Measurements from ENCODE around the gene RANGRF. TPM values are rescaled to one million over a fixed set of nuclear protein-coding genes. Genes with fewer than 3 reads are reported as not detected.

Gene RANGRF
- total RNA-seq, 1 experiment from 2014 or later = 35.0 TPM

- intact Hi-C loops (cut with micrococcal nuclease; ENCODE audit: unreplicated experiment) = no loop called here
These were observed 4.3 kb upstream of the RANGRF start for GRCh38 chr17:8284126-8284525.

DNA sequence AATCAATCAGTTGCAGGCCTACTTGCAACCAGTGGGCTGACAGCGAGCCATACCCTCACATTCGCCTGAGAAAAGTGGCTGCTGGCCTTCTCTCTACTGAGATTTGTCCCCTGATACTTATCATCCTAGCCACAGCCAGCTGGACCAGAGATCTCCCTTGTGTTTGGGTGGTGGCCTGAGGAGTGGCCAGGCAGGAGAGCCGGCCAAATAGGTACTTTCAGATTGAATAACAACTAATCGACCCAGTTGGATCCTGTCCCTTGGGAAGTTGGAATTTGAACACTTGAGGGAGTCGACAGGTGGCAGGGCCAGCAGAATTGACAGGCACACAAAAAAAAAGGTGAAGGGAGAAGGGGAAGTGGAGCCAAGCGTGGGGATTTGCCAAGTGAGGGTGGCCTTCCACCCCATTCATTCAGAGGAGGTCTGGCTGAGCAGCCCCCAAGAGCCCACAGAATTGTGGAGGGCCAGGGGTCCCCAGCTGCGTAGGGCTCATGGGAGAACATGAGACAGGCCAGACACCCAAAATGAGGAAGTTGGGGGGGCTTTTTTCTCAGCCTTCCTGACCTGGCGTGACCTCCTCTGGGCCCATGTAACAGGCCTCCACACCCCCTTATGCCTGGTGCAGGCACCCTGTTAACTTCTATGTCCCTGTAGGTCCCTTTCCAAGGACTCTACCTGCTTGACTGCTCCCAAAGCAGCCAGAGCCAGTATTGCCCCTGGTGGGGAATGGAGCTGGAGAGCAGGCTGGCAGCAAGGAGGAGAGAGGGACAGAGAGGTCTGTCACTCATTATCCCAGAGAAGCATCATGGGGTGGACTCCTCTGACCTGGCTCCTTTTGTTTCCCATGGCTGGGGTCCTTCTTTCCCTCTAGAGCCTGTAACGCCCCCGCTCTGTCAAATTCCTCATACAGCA, 2.9 kb upstream of the RANGRF start:
- no peak overlapping the region for H2AFZ ChIP-seq
- no peaks in the 10 kb centered on the region for H3K79me2 ChIP-seq (ENCODE audit: low read depth)
- no peaks in the 10 kb centered on the region for H3F3A ChIP-seq (ENCODE audit: insufficient read depth, low read depth)
- H3K4me1 ChIP-seq (replicated peaks; ENCODE audit: insufficient read depth) = peaks cover 5% of the 10 kb centered on the region; the same call in 1 of the 2 replicates
- CTCF ChIA-PET = no interaction called here
- no peaks in the 10 kb centered on the region for H3K9me3 ChIP-seq (ENCODE audit: insufficient read depth, low read depth)
- H3K27me3 ChIP-seq (ENCODE audit: insufficient read depth, low read depth) = no peaks in the 10 kb centered on the region
- H3K27ac ChIP-seq = no peak overlapping the region
- no peak overlapping the region for H3K4me3 ChIP-seq
- intact Hi-C loops (cut with micrococcal nuclease; ENCODE audit: unreplicated experiment) = no loop called here
- H4K20me1 ChIP-seq (ENCODE audit: insufficient read depth) = no peaks in the 10 kb centered on the region
- no peak for DNase-seq
- BruUV-seq (replicated peaks) = no TSS peak
- TF ChIP-seq EZH2 (IDR thresholded peaks at IDR 0.05; ENCODE audit: low read depth) = no peak
- no peak for TF ChIP-seq CTCF (conservative IDR thresholded peaks at IDR 0.05)
- H3K9me2 ChIP-seq (ENCODE audit: insufficient read depth) = no peaks in the 10 kb centered on the region
- POLR2A ChIA-PET (ENCODE audit: unreplicated experiment) = no interaction called here
- H3K36me3 ChIP-seq (ENCODE audit: low read depth) = no peaks in the 10 kb centered on the region
- no peak overlapping the region for H3K4me2 ChIP-seq

More at GRCh38 chr17:8284126-8284525, 4.3 kb upstream of the RANGRF start:
- Histone ChIP-seq H3K4me2 (no peak overlapping the region), H3K9me3 (ENCODE audit: insufficient read depth, low read depth) (no peaks in the 10 kb centered on the region), H3K79me2 (ENCODE audit: low read depth) (no peaks in the 10 kb centered on the region), H3K4me1 (replicated peaks; ENCODE audit: insufficient read depth) (peaks cover 5% of the 10 kb centered on the region; the same call in 1 of the 2 replicates), H2AFZ (no peak overlapping the region), H3K27me3 (ENCODE audit: insufficient read depth, low read depth) (no peaks in the 10 kb centered on the region), H3K27ac (no peak overlapping the region), H3K4me3 (no peak overlapping the region), H3K36me3 (ENCODE audit: low read depth) (no peaks in the 10 kb centered on the region), H3K9me2 (ENCODE audit: insufficient read depth) (no peaks in the 10 kb centered on the region), H3F3A (ENCODE audit: insufficient read depth, low read depth) (no peaks in the 10 kb centered on the region), H4K20me1 (ENCODE audit: insufficient read depth) (no peaks in the 10 kb centered on the region)
- BruUV-seq (replicated peaks) = no TSS peak
- POLR2A ChIA-PET (ENCODE audit: unreplicated experiment) = interaction anchor here (0.8 kb wide), 1 partner anchor 11 kb away, joined by 25 read pairs; no protein-coding TSS in a partner anchor
- TF ChIP-seq EZH2 (IDR thresholded peaks at IDR 0.05; ENCODE audit: low read depth) = no peak
- no peak for TF ChIP-seq CTCF (conservative IDR thresholded peaks at IDR 0.05)
- CTCF ChIA-PET = no interaction called here
- no peak for DNase-seq

DNA sequence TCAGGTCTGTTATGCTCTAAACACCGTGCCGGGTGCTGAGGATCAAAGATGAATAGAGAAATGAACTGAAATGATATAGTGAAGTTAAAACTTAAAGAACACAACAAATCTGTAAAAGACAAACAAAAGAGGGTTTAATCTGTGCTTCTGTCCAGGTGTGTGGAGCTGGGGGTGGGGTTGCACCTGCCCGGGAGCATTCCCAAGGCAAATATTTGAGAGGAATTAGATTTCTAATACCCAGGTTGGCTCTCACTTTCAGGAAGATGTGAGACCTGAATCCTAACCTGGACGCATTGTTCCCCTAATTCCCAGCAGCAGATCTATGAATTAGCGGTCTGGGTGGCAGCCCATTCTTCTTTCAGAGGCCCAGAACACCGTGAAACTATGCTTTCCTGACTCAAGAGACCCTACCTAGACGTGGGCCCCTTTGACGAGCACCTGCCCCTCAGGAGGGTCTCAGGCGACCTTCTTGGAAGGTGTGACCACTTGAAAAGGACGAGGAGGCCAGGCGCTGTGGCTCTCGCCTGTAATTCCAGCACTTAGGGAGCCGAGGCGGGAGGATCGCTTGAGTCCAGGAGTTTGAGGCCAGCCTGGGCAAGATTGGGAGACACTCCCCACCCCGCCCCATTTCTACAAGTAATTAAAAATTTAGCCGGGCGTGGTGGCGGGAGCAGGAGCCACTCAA, 677 bp upstream of the RANGRF start:
- H3K4me3 ChIP-seq = peak overlapping the region; percentile 88
- no peaks in the 10 kb centered on the region for H3K9me3 ChIP-seq (ENCODE audit: insufficient read depth, low read depth)
- H3F3A ChIP-seq (ENCODE audit: insufficient read depth, low read depth) = peaks cover 3% of the 10 kb centered on the region; the same call in 1 of the 2 replicates
- no TSS peak for BruUV-seq (replicated peaks)
- DNase-seq = no peak
- peak overlapping the region; percentile 95 for H3K4me2 ChIP-seq
- no peaks in the 10 kb centered on the region for H3K36me3 ChIP-seq (ENCODE audit: low read depth)
- H3K27me3 ChIP-seq (ENCODE audit: insufficient read depth, low read depth) = no peaks in the 10 kb centered on the region
- H4K20me1 ChIP-seq (ENCODE audit: insufficient read depth) = no peaks in the 10 kb centered on the region
- H2AFZ ChIP-seq = peak overlapping the region; percentile 97
- ChIA-PET POLR2A (ENCODE audit: unreplicated experiment) (interaction anchor here (1.0 kb wide), 1 partner anchor 64 kb away, joined by 10 read pairs; no protein-coding TSS in a partner anchor), CTCF (no interaction called here)
- intact Hi-C loops (cut with micrococcal nuclease; ENCODE audit: unreplicated experiment) = no loop called here
- H3K4me1 ChIP-seq (replicated peaks; ENCODE audit: insufficient read depth) = peaks cover 5% of the 10 kb centered on the region; the same call in 1 of the 2 replicates
- H3K27ac ChIP-seq = no peak overlapping the region
- no peak for TF ChIP-seq EZH2 (IDR thresholded peaks at IDR 0.05; ENCODE audit: low read depth)
- H3K79me2 ChIP-seq (ENCODE audit: low read depth) = no peaks in the 10 kb centered on the region
- H3K9me2 ChIP-seq (ENCODE audit: insufficient read depth) = no peaks in the 10 kb centered on the region
